PC-3 (cell line): ENCODE results near the gene GRIK1. TPM values are rescaled to one million over a fixed set of nuclear protein-coding genes. Genes with fewer than 3 reads are reported as not detected.

Experiments used
- ATAC-seq: fragments of 200-7000 bp; cut with Tn5 transposase; 2 replicates; pipeline ENCODE4 v1.9.1; 2020; ENCODE audit warnings: mild to moderate bottlenecking, moderate library complexity
- BruUV-seq: library from RNA; stranded (reverse); fragments of 400-500 nt; replicated peaks from 2 replicates; lab custom pipeline; 2021; lab: Mats Ljungman, UMichigan
- CTCF ChIA-PET: fragments of 300-600 bp; sonication (Branson Sonifier 250); formaldehyde crosslinking; loops from one replicate; lab custom pipeline; 2022; ENCODE audit warnings: antibody characterized with exemption; lab: Charles Lee
- POLR2A ChIA-PET: fragments of 300-600 bp; sonication (Branson Sonifier 250); formaldehyde crosslinking; loops from one replicate; lab custom pipeline; 2022; ENCODE audit warnings: antibody characterized with exemption; ENCODE audit not compliant: unreplicated experiment; lab: Charles Lee
- DNase-seq: peaks from one replicate; pipeline ENCODE4 v3.0.0-alpha.2; 2015
- H2AFZ ChIP-seq: fragments of 300-600 bp; sonication (generic); 2 replicates; pipeline ENCODE4 v1.6.0; 2016; ENCODE audit warnings: antibody characterized with exemption, low read length
- H3F3A ChIP-seq: fragments of 300-600 bp; sonication (generic); one replicate; pipeline ENCODE4 v1.6.0; 2017; ENCODE audit warnings: antibody characterized with exemption, low read length, control low read depth, mild to moderate bottlenecking; ENCODE audit not compliant: unreplicated experiment
- H3K27ac ChIP-seq: fragments of 300-600 bp; sonication (generic); 2 replicates; pipeline ENCODE4 v1.5.1; 2016; ENCODE audit warnings: mild to moderate bottlenecking, low read length
- H3K27me3 ChIP-seq: fragments of 300-600 bp; sonication (generic); 2 replicates; pipeline ENCODE4 v1.6.1; 2016; ENCODE audit warnings: low read length, mixed read lengths
- H3K36me3 ChIP-seq: fragments of 300-600 bp; sonication (generic); 2 replicates; pipeline ENCODE4 v1.6.1; 2016; ENCODE audit warnings: low read depth, mixed run types, low read length, mixed read lengths
- H3K4me1 ChIP-seq: fragments of 300-600 bp; sonication (generic); 2 replicates; pipeline ENCODE4 v1.5.1; 2016; ENCODE audit warnings: low read length; ENCODE audit not compliant: insufficient read depth
- H3K4me2 ChIP-seq: fragments of 300-600 bp; sonication (generic); 2 replicates; pipeline ENCODE4 v1.6.0; 2016; ENCODE audit warnings: low read length
- H3K4me3 ChIP-seq: fragments of 300-600 bp; sonication (generic); 2 replicates; pipeline ENCODE4 v1.5.1; 2016; ENCODE audit warnings: mild to moderate bottlenecking, low read length, mixed read lengths
- H3K79me2 ChIP-seq: fragments of 300-600 bp; sonication (generic); 2 replicates; pipeline ENCODE4 v1.6.1; 2017; ENCODE audit warnings: low read length, mixed read lengths
- H3K9ac ChIP-seq: fragments of 300-600 bp; sonication (generic); 2 replicates; pipeline ENCODE4 v1.6.0; 2016; ENCODE audit warnings: mild to moderate bottlenecking, low read length
- H3K9me2 ChIP-seq: fragments of 300-600 bp; sonication (generic); replicated peaks from 2 replicates; pipeline ENCODE4 v1.6.1; 2016; ENCODE audit warnings: mixed run types, low read length, mixed read lengths
- H3K9me3 ChIP-seq: fragments of 300-600 bp; sonication (generic); 2 replicates; pipeline ENCODE4 v1.6.1; 2016; ENCODE audit warnings: low read length, mixed read lengths
- H4K20me1 ChIP-seq: fragments of 300-600 bp; sonication (generic); 2 replicates; pipeline ENCODE4 v1.6.1; 2016; ENCODE audit warnings: low read length, mixed read lengths
- CTCF ChIP-seq: fragments of 300-600 bp; sonication (generic); conservative IDR thresholded peaks from 2 replicates; pipeline ENCODE4 v1.5.1; 2017; ENCODE audit warnings: antibody characterized with exemption, low read depth, mild to moderate bottlenecking, low read length
- EZH2 ChIP-seq: fragments of 300-600 bp; sonication (generic); IDR thresholded peaks from one replicate; pipeline ENCODE4 v1.6.1; 2017; ENCODE audit warnings: antibody characterized with exemption, mild to moderate bottlenecking, low read length; ENCODE audit not compliant: unreplicated experiment
- EZH2phosphoT487 ChIP-seq: fragments of 300-600 bp; sonication (generic); IDR thresholded peaks from 2 replicates; pipeline ENCODE4 v1.6.1; 2018; ENCODE audit warnings: mild to moderate bottlenecking, antibody characterized with exemption, low read length, borderline replicate concordance
- intact Hi-C: fragments of 100-400 bp; cut with micrococcal nuclease; formaldehyde crosslinking; loops from 2 replicates; pipeline ENCODE4 v1.9.0; 2023
- total RNA-seq: library from RNA; depleted of rRNA; stranded (reverse); fragments of >200 nt; gene quantifications from 2 replicates; pipeline ENCODE4 v1.2.3, GENCODE V29; 2014

Gene GRIK1
- total RNA-seq, 1 experiment from 2014 or later, result not detected

- no peaks in the 10 kb centered on the region for H3F3A ChIP-seq
- POLR2A ChIA-PET, result no interaction called here
- no peaks in the 10 kb centered on the region for H3K36me3 ChIP-seq
- H3K27me3 ChIP-seq, result peaks cover 45% of the 10 kb centered on the region
- no peak overlapping the region for H3K4me3 ChIP-seq
- H3K9me2 ChIP-seq, result no peaks in the 10 kb centered on the region
- H3K9me3 ChIP-seq, result no peaks in the 10 kb centered on the region
- no peak overlapping the region for H2AFZ ChIP-seq
- no peaks in the 10 kb centered on the region for H4K20me1 ChIP-seq
- intact Hi-C loops, result no loop called here
- H3K4me1 ChIP-seq, result no peaks in the 10 kb centered on the region
- DNase-seq, result no peak
- no peak for ATAC-seq
- no TSS peak for BruUV-seq
- H3K9ac ChIP-seq, result no peak overlapping the region
- H3K27ac ChIP-seq, result no peak overlapping the region
- TF ChIP-seq EZH2 (no peak), CTCF (no peak), EZH2phosphoT487 (no peak)
- H3K4me2 ChIP-seq, result no peak overlapping the region
- no peaks in the 10 kb centered on the region for H3K79me2 ChIP-seq
- CTCF ChIA-PET, result no interaction called here
Observed at GRCh38 chr21:29801122-29801521, 138.7 kb downstream of the GRIK1 start.

GRCh38 chr21:29800056-29800455, 139.7 kb downstream of the GRIK1 start:
- TF ChIP-seq EZH2phosphoT487, result no peak
- TF ChIP-seq CTCF, result no peak
- TF ChIP-seq EZH2, result no peak
- H3K9me2 ChIP-seq, result no peaks in the 10 kb centered on the region
- H3K27me3 ChIP-seq, result peaks cover 48% of the 10 kb centered on the region
- H3K9me3 ChIP-seq, result no peaks in the 10 kb centered on the region
- DNase-seq (no peak), ATAC-seq (no peak)
- H3F3A ChIP-seq, result no peaks in the 10 kb centered on the region
- intact Hi-C loops, result no loop called here
- H3K79me2 ChIP-seq, result no peaks in the 10 kb centered on the region
- H4K20me1 ChIP-seq, result no peaks in the 10 kb centered on the region
- H3K9ac ChIP-seq, result no peak overlapping the region
- no TSS peak for BruUV-seq
- ChIA-PET CTCF (no interaction called here), POLR2A (no interaction called here)
- no peaks in the 10 kb centered on the region for H3K36me3 ChIP-seq
- H2AFZ ChIP-seq, result no peak overlapping the region
- H3K4me1 ChIP-seq, result no peaks in the 10 kb centered on the region
- H3K4me3 ChIP-seq, result no peak overlapping the region
- no peak overlapping the region for H3K27ac ChIP-seq
- H3K4me2 ChIP-seq, result no peak overlapping the region

- no peak for DNase-seq
- POLR2A ChIA-PET, result no interaction called here
Observed at GRCh38 chr21:29798840-29799239, 141.0 kb downstream of the GRIK1 start.

More at GRCh38 chr21:29798840-29799239, 141.0 kb downstream of the GRIK1 start:
- no peak for TF ChIP-seq EZH2
- no peak for TF ChIP-seq CTCF
- no peak for TF ChIP-seq EZH2phosphoT487
- Histone ChIP-seq H3K4me1 (no peaks in the 10 kb centered on the region), H3K79me2 (no peaks in the 10 kb centered on the region), H3K9ac (no peak overlapping the region), H3K4me3 (no peak overlapping the region), H3K4me2 (no peak overlapping the region), H2AFZ (no peak overlapping the region), H3F3A (no peaks in the 10 kb centered on the region), H3K9me3 (no peaks in the 10 kb centered on the region), H3K27me3 (peaks cover 50% of the 10 kb centered on the region), H4K20me1 (no peaks in the 10 kb centered on the region), H3K9me2 (no peaks in the 10 kb centered on the region), H3K27ac (no peak overlapping the region), H3K36me3 (no peaks in the 10 kb centered on the region)
- no peak for ATAC-seq
- no TSS peak for BruUV-seq
- intact Hi-C loops, result no loop called here
- CTCF ChIA-PET, result no interaction called here
